Measurements from ENCODE around the gene GLI2.
A peak's percentile ranks its signal among the peaks of the same experiment; 100 is the strongest.

Gene GLI2

GRCh38 chr2:120722568-120723421, 12.9 kb upstream of the GLI2 start:
- no peak overlapping the region for H3K27ac ChIP-seq
- no peaks in the 10 kb centered on the region for H3K27me3 ChIP-seq
- no peak overlapping the region for H3K4me3 ChIP-seq
- no peaks in the 10 kb centered on the region for H3K36me3 ChIP-seq
- H3K9ac ChIP-seq, result no peak overlapping the region
- no peak for TF ChIP-seq Cebpa-rat (IDR thresholded peaks at IDR 0.05)
- no peaks in the 10 kb centered on the region for H4K20me1 ChIP-seq
- H3K4me2 ChIP-seq, result no peak overlapping the region
- H3K4me1 ChIP-seq, result peaks cover 22% of the 10 kb centered on the region
- peaks cover 17% of the 10 kb centered on the region for H3K9me3 ChIP-seq

- Histone ChIP-seq H3K9ac (no peak overlapping the region), H3K27me3 (no peaks in the 10 kb centered on the region), H3K4me2 (no peak overlapping the region), H3K36me3 (no peaks in the 10 kb centered on the region), H3K4me3 (no peak overlapping the region), H3K27ac (no peak overlapping the region), H3K4me1 (peaks cover 1% of the 10 kb centered on the region), H4K20me1 (no peaks in the 10 kb centered on the region), H3K9me3 (peaks cover 17% of the 10 kb centered on the region)
- TF ChIP-seq Cebpa-rat (IDR thresholded peaks at IDR 0.05), result no peak
These were observed 9.4 kb upstream of the GLI2 start for GRCh38 chr2:120726245-120726644.

DNA sequence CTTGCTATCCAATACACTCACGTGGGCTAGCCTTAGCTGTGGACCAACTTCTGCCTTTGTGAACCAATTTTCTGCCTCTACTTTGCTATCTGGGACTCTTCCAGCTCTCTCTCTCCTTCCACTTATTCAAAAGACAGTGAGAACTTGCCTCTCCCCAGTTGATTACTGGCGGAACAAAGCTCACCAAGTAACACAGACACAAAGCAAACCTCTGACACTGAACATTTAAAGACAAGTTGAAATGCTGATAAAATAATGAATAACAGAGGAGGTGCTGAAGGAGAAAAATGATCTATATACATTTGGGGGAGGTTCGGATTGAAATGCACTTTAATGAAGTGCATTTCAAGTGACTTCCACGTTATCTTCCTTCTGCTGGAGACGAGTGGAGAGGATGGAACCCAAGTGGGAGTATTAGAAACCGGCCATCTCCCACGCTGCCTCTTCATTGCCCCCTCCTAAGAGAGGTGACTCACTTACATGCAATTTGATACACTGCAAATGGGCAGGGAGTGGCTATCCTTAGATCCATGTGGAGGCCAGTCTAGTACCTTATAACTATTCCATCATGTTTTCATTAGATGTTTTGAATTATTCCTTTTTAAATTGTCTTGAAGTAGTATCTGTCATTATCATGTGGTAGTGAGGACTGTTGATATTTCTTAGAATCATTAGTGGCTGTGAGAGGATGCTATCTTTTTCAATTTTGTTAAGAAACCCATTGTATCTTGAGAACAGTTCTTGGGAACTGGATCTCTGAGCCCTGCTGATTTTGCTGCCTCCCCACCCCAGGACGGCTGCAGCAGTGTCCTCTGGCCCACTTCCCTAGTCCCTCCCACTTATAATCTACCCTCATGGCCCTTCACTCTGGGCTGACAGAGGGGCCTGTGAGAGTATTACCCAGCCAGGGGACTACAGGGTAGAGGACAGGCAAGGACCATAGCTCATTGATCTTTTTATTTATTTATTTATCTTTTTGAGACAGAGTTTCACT, 6.0 kb upstream of the GLI2 start:
- H3K27me3 ChIP-seq, result peaks cover 23% of the 10 kb centered on the region
- no peaks in the 10 kb centered on the region for H3K36me3 ChIP-seq
- H3K4me1 ChIP-seq, result no peaks in the 10 kb centered on the region
- no peak for TF ChIP-seq Cebpa-rat (IDR thresholded peaks at IDR 0.05)
- H3K4me2 ChIP-seq, result no peak overlapping the region
- H4K20me1 ChIP-seq, result peaks cover 4% of the 10 kb centered on the region; the same call in 1 of the 2 replicates
- H3K9me3 ChIP-seq, result peaks cover 14% of the 10 kb centered on the region
- H3K9ac ChIP-seq, result no peak overlapping the region
- H3K4me3 ChIP-seq, result no peak overlapping the region
- no peak overlapping the region for H3K27ac ChIP-seq

GRCh38 chr2:120731175-120731574, 4.5 kb upstream of the GLI2 start:
- peaks cover 9% of the 10 kb centered on the region for H3K9me3 ChIP-seq
- no peak for TF ChIP-seq Cebpa-rat (IDR thresholded peaks at IDR 0.05)
- H4K20me1 ChIP-seq, result peaks cover 15% of the 10 kb centered on the region; the same call in 1 of the 2 replicates
- H3K9ac ChIP-seq, result no peak overlapping the region
- H3K4me1 ChIP-seq, result peaks cover 3% of the 10 kb centered on the region
- peaks cover 38% of the 10 kb centered on the region for H3K27me3 ChIP-seq
- no peak overlapping the region for H3K4me3 ChIP-seq
- H3K36me3 ChIP-seq, result no peaks in the 10 kb centered on the region
- no peak overlapping the region for H3K4me2 ChIP-seq
- no peak overlapping the region for H3K27ac ChIP-seq

- TF ChIP-seq Cebpa-rat (IDR thresholded peaks at IDR 0.05), result no peak
- Histone ChIP-seq H3K27ac (no peak overlapping the region), H3K27me3 (peaks cover 53% of the 10 kb centered on the region), H3K4me1 (peaks cover 16% of the 10 kb centered on the region), H3K9me3 (no peaks in the 10 kb centered on the region), H3K4me2 (0 out of 2 replicates have a peak overlapping the region, but pooled peaks have one; percentile 17), H4K20me1 (peaks cover 29% of the 10 kb centered on the region), H3K9ac (no peak overlapping the region), H3K36me3 (no peaks in the 10 kb centered on the region), H3K4me3 (no peak overlapping the region)
These were observed 3.0 kb upstream of the GLI2 start for GRCh38 chr2:120732506-120733237.

DNA sequence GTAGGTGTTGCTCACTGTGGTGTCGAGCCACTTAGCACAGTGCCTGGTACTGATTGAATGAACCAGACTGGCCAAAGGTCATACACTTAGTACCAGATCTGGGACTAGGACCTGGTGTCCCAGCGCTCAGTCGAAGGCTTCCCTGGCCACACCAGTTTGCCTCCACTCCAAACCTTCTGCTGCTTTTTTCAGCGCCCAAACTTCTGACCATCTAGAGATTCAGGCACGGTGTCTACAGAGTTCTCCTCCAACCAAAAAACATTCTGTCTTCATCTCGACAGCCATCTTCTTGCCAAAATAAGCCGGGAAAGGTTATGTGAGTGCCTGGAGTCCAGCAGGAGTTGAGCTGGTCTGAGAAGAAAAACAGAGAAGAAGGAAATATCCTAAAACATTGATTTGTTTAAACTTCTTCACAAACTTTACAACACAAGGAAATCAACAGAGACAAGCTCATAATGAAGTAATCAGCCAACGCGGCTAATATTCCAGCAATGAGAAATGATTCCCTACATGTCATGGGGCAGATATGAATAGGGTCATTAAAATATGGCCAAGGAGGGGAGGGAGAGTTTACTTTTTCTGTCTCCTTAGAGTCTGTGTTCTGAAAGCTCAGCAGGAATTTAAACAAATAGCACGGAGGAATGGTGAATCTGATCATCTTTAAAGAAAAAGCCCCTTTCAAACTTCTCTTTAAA, 2.3 kb upstream of the GLI2 start:
- H4K20me1 ChIP-seq, result peaks cover 37% of the 10 kb centered on the region
- TF ChIP-seq Cebpa-rat (IDR thresholded peaks at IDR 0.05), result no peak
- H3K27me3 ChIP-seq, result peaks cover 60% of the 10 kb centered on the region
- H3K36me3 ChIP-seq, result no peaks in the 10 kb centered on the region
- no peak overlapping the region for H3K27ac ChIP-seq
- H3K4me1 ChIP-seq, result peaks cover 16% of the 10 kb centered on the region
- H3K4me2 ChIP-seq, result no peak overlapping the region
- no peaks in the 10 kb centered on the region for H3K9me3 ChIP-seq
- H3K4me3 ChIP-seq, result no peak overlapping the region
- H3K9ac ChIP-seq, result no peak overlapping the region

- Histone ChIP-seq H4K20me1 (peaks cover 51% of the 10 kb centered on the region), H3K4me3 (peak overlapping the region; percentile 66; the same call in 1 of the 2 replicates), H3K4me2 (peak overlapping the region; percentile 95), H3K27ac (no peak overlapping the region), H3K9me3 (no peaks in the 10 kb centered on the region), H3K9ac (no peak overlapping the region), H3K4me1 (peaks cover 16% of the 10 kb centered on the region), H3K27me3 (peaks cover 77% of the 10 kb centered on the region), H3K36me3 (no peaks in the 10 kb centered on the region)
- no peak for TF ChIP-seq Cebpa-rat (IDR thresholded peaks at IDR 0.05)
These were observed 577 bp upstream of the GLI2 start for GRCh38 chr2:120734930-120735651.

DNA sequence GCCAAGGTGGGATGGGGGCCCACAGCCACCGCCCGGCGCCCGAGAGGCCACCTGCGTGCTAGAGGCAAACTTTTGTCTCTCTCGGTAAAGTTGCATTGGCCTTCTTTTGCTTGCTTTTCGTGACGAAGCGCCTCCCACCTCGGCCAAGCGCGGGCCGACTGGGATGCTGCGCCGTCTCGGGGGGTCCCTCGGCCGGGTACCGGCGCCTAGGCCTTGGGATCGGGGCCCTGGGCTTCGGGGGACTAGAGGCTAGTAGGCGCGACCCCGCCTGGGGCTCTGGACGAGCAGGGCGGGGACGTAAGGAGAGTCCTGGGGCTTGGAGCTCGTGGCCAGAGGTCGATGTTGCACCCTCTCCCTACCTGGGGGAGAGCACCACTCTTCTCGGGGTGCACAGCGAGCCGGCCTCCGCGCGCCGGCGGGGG, 545 bp downstream of the GLI2 start:
- H3K9me3 ChIP-seq, result no peaks in the 10 kb centered on the region
- H3K36me3 ChIP-seq, result no peaks in the 10 kb centered on the region
- H4K20me1 ChIP-seq, result peaks cover 58% of the 10 kb centered on the region
- no peak for TF ChIP-seq Cebpa-rat (IDR thresholded peaks at IDR 0.05)
- H3K4me1 ChIP-seq, result peaks cover 16% of the 10 kb centered on the region
- H3K27ac ChIP-seq, result no peak overlapping the region
- peak overlapping the region; percentile 95 for H3K4me2 ChIP-seq
- H3K9ac ChIP-seq, result no peak overlapping the region; the same call in 1 of the 2 replicates
- H3K4me3 ChIP-seq, result peak overlapping the region; percentile 66
- H3K27me3 ChIP-seq, result peaks cover 88% of the 10 kb centered on the region
